Stimulated activated CD4-positive, alpha-beta T cell treated with anti-CD3 and anti-CD28 coated beads, Interleukin-15, amount 100 ng/mL, for 48 hours (primary cell): ENCODE measurements around the gene SLC6A13.

ENCODE experiments used
- DNase-seq, 2 donors: peaks; one replicate each; pipeline ENCODE4 v3.0.0-alpha.2; 2020; ENCODE audit warnings: low read depth in 2 of 2

Gene SLC6A13

DNA sequence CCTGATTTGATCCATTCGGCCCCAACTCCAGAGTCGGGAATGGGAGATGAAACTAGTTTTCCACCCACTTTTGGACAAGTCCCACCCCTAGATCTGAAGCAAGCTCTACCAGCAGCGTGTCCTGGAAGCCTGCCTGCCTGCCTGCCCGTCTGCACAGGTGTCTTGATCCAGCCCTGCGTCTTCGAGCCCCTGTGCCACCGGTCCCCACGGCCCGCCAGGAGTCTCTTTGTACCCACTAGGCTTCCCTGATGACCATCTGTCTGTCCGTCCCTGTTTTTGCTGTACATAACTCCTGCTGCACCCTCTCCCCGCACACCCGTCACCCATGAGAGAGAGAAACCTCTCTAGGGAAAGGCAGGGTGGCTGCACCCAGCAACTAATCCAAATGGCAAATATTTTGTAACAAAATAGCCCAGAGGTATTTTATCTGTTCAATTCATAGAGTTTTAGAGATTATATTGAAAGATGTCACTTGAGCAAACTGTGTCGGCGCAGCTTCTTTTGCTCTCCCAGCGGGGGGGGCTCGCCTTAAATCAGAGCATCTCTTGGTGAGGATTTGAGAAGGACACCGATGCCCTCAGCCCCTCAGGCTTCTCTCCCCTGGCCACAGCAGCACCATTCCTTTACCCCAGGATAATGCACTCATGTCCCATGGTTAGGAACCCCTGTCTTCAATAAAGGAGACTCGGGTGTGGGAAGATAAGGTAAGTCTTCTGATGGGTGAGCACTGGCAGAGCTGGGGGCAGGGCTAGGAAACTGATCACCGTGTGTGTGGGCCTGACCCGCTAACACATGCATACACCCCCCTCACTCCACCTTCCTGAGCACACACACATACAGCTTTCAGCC, 84.4 kb downstream of the SLC6A13 start:
- DNase-seq: no peak

DNA sequence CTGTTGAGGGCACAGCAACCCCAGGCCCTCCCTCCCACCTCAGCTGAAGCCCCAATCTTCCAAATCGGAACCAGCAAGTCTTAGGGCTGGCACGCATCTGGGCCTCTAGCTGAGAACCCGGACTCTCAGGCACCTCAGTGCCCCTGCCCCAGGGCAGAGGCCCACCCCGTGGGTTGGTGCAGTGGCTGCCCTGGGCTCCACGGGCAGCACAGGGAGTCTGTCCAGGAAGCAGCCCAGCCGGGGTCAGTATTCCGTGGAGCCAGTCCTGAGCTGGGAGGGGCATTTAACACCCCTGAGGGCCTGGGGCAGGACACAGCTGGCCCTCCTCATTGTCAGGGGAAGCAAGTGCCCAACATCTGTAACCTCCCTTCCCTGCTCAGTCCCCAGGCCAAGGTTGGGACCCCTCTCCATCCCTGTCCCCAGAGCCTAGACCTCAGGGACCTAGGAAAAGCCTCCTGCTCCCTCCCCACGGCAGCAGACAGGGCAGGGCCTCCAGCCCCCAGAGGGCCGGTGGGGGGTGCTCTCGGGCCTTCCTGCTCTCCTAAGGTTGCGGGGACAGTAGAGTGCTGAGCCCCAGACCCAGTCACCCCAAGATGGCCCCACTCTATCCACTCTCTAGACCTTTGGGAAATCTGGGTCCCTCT, 85.2 kb downstream of the SLC6A13 start:
- no peak for DNase-seq

DNA sequence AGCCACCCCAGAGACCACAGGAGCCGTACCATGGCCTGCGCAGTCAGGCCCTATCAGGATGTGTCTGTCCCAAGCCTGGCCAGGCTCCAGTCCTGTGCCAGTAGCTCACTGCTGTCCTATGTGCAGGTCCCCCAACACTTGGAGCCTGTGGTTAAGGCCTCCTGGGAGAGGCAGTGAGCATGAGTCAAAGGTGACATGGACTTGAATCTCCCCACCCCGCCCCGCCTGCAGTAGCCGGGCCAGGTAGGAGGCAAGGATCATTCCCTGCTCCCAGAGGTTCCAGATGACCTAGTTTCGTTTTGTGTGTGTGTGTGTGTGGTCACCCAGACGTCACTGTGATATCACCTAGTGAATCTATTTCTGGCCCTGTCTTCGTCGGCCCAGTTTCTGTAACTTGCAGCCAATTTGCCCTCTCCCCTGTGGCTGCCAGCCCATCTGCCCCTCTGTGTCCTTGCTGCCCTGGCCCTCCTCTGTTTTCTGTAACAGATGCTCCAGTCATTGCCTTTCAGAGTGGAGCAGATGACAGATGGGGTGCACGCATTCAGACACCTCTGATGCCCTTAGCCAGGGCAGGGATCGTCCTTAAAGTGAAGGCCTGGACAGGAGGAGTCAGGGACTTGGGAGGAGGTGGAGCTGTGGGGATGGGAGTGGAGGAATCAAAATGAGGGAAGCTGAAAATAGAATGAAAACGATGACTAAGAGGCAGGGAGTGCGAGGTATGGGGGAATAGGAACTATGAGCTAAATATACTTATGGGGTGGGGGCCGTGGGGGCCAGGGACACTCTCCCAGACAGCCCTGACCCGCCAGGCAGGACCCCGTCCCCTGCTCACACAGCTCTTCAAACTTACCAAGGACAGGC, 86.1 kb downstream of the SLC6A13 start:
- no peak for DNase-seq

DNA sequence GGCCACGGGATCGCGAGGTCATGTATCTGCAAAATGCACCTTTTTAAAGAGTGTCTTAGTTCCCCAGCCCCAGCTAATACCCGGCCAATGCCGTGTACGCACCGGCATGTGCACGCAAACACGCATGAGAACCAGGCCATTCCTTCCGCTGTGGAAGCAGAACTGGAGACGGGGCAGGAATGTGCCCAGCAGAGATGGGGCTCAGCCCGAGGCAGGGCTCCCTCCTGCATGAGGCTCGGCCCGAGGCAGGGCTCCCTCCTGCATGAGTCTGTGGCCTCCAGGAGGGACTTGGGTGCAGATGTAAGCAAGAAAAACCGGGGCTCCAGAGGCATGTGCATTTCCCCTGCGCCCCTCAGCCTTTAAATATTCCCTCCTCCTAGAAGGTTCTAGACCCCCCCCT, 86.9 kb downstream of the SLC6A13 start:
- no peak for DNase-seq

DNA sequence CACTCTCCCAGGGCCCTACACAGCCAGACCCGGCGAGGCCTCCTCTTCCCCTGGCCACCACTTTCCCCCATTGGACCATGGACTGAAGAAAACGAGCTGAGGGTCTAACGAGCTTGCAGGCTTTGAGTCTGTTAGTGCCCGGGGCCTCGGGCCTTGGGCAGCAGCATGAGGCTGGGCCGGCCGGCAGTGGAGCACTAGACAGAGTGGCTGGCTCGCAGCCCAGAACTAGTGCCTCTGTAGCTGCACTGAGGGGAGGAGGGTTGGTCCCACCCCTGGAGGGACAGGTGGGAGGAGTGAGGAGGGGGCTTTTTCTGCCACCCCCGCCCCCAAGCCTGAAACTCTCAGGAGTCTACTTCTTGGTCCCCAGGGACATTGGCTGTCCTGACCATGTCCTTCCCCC, 87.4 kb downstream of the SLC6A13 start:
- DNase-seq: no peak

DNA sequence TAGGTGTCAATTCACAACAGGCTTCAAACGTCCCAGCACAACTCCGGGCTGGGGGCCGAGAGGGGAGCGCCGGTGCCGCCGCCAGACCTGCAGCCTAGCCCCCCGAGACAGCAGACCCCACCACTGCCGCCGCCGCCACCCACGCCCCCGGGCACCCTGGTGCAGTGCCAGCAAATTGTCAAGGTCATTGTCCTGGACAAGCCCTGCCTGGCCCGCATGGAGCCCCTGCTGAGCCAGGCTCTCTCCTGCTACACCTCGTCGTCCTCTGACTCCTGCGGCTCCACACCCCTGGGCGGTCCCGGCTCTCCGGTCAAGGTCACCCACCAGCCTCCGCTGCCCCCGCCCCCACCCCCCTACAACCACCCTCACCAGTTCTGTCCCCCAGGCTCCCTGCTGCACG, 88.0 kb downstream of the SLC6A13 start:
- no peak for DNase-seq

DNA sequence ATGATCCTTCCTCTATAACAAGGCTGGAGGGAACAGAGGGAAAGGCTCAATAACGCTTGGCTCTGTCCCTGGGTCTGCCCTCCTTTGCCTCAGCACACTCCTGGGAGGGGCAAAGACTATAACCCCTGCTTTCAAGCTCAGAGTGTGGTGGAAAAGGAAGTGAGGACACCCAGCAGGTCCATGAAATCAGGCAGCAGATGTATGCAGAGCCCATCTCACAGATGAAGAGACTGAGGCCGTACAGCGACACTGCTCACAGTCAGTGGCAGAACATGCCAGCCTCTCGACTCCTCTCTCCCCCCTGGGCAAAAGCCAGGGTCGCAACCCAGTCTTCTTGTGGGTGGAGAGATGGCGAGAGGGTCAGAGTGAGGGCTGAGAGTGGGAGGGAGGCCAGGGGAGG, 88.5 kb downstream of the SLC6A13 start:
- no peak for DNase-seq

DNA sequence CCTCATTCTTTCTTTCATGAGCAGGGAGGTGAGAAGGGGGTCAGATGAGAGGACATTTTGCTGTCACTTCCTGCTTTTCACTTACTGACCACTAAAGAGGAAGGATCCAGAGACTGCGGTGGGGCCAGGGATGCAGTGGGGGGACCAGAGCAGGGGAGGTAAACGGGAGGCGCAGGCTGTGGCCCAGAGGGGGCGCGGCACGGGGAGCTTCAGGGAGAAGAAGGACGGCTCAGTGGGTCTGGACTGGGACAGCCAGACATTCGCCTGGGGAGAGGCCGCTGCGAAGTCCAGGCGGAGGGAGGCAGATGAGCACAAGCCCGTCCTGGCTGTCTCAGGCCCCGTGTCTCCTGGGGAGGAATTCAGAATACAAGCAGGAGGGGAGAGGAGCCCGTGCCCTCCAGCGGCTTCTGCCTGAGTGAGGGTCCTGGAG, 89.9 kb downstream of the SLC6A13 start:
- DNase-seq: no peak

DNA sequence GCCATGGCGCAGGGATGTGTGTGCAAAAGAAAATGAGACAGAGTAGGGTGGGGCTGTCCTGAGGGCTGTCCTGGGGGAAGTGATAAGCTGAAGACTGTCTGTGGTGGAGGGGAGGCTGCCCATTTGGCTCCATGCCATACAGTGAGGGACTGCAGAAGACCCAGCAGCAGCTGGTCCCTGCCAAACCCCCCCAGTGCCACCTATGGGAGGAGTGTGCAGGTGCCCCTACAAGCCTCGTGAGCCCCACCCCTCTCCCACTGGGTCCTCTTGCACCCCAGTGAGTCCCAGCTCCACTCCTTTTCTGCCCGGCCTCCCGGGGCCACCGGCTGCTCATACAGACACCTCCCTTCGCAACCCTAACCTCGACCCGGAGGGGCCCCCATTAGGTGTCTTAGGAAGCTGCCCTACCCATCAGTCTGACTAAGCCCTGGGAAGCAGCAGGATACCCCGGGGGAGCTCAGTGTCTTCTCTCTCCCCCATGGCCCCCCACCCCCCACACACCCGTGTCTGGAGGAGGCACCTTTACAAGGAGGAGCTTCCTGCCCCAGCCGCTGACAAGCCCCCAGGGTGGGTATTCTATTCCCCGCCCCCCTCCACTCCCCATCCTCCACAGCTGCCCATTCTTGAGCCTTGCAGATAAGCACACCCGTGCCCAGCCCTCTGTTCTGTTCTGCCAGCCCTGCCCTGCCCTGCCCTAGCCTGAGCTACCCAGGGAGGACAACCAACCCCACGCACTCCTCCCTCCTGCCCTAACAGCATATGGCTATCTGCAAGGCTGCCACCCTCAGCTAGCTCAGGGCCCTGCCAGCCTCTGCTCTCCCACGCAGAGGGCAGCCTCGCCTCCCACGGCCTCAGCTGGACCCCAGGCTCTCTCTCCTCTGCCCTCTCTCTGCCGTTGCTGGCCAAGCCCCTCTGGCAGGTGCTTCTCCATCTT, 90.6 kb downstream of the SLC6A13 start:
- DNase-seq: no peak

DNA sequence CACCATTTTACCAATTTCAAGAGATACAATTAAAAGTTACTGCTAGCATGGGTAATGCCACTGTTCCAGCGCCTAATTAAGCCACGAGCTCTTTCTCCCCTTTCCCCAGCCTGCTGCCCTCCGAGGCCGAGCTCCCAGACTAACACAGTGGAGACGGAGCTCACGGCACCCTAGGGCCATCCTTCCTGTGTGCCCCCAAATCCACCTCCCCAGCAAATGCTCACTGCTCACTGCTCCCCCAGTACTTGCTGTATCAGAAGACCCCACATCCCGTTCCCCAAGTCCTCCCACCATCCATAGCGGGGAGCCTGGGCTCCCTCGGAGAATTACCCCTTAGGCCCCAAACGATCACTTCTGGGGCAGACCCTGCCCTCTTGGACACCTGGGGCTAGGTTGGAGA, 91.4 kb downstream of the SLC6A13 start:
- no peak for DNase-seq
